ENCODE data around the gene GLTPD2.

DNA sequence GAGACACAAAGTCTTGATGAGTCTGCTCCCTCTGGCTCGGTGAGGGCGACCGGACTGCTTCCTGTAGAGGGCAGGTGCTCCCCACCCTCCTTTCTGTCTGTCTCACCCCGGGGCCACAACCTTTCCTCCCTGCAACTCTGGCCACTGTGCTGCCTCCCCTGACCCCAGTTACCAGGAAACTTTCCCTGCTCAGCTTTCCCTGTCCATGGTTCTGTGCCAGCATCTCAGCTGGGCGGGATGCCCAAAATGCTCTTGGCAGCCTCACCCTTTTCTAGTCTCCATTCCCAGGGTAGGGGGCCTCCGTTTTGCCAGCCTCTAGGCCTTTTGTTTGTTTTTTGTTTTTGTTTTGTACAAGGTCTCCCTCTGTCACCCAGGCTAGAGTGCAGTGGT is 19.6 kb downstream of the GLTPD2 start:
- TF ChIP-seq CTCF (IDR thresholded peaks at IDR 0.05; ENCODE audit: insufficient read depth, low read length, poor library complexity, severe bottlenecking) (no peak), EZH2phosphoT487 (conservative IDR thresholded peaks at IDR 0.05; ENCODE audit: low read length) (no peak)
